HepG2 (cell line): Measurements from ENCODE around the gene PPEF2. TPM values are rescaled to one million over a fixed set of nuclear protein-coding genes. Genes with fewer than 3 reads are reported as not detected.

Source experiments
- ATAC-seq: fragments of 200-7000 bp; cut with Tn5 transposase; 3 replicates; pipeline ENCODE4 v1.9.1; 2020; ENCODE audit warnings: mild to moderate bottlenecking, moderate library complexity
- BruUV-seq: library from RNA; stranded (reverse); fragments of 400-500 nt; replicated peaks from 2 replicates; lab custom pipeline; 2021; lab: Mats Ljungman, UMichigan
- CTCF ChIA-PET: fragments of 300-600 bp; formaldehyde crosslinking; extraction: SDS; loops from one replicate; lab custom pipeline; 2021; ENCODE audit warnings: low total read pairs, inconsistent platforms, low intra/inter-chr PET ratio; lab: Yijun Ruan, JAX
- POLR2A ChIA-PET: fragments of 350-600 bp; sonication (Branson Sonifier 250); formaldehyde crosslinking; loops from one replicate; lab custom pipeline; 2020; ENCODE audit warnings: antibody characterized with exemption, inconsistent platforms; lab: Yijun Ruan, JAX
- DNase-seq: peaks from one replicate; pipeline ENCODE4 v3.0.0-alpha.2; 2015; ENCODE audit warnings: low spot score
- FAIRE-seq: peaks from 3 replicates; lab custom pipeline; 2011; peaks lifted over from hg19 to GRCh38; lab: Jason Lieb, UNC
- H2AFZ ChIP-seq: one replicate; pipeline ENCODE4 v1.6.1; 2011; ENCODE audit warnings: low read length, inconsistent platforms
- H3K27ac ChIP-seq: fragments of 300-600 bp; 3 replicates; pipeline ENCODE4 v1.8.0; 2011; ENCODE audit warnings: mixed run types, mild to moderate bottlenecking, mixed read lengths, low read length, inconsistent platforms; ENCODE audit not compliant: insufficient read depth; ENCODE audit errors: extremely low read length
- H3K27me3 ChIP-seq, 2 experiments: fragments of 200-600 bp in 1 of 2; 2 replicates in 1 of 2; 3 replicates in 1 of 2; pipeline versions ENCODE4 v1.6.0 to v1.8.0; 2011; ENCODE audit warnings: low read length in 2 of 2, mild to moderate bottlenecking in 2 of 2, moderate library complexity in 2 of 2, inconsistent platforms in 1 of 2; ENCODE audit not compliant: insufficient read depth in 2 of 2, control insufficient read depth in 1 of 2
- H3K36me3 ChIP-seq, 2 experiments: fragments of 200-600 bp in 1 of 2; replicated peaks in 1 of 2; 2 replicates in 1 of 2; 3 replicates in 1 of 2; pipeline versions ENCODE4 v1.5.1 to v1.8.0; 2011; ENCODE audit warnings: low read length in 2 of 2, inconsistent platforms in 1 of 2; ENCODE audit not compliant: insufficient read depth in 2 of 2, control insufficient read depth in 1 of 2
- H3K4me1 ChIP-seq: 2 replicates; pipeline ENCODE4 v1.5.1; 2012; ENCODE audit warnings: low read length, inconsistent platforms; ENCODE audit not compliant: insufficient read depth
- H3K4me2 ChIP-seq: 2 replicates; pipeline ENCODE4 v1.6.0; 2011; ENCODE audit warnings: low read depth, low read length, inconsistent platforms
- H3K4me3 ChIP-seq, 3 experiments: fragments of 200-600 bp in 1 of 3; sonication (generic), shearing (Covaris generic) in 1 of 3; replicated peaks in 1 of 3; 2 replicates each; pipeline ENCODE4 v1.5.1; 2011 to 2016; ENCODE audit warnings: low read length in 3 of 3, inconsistent platforms in 2 of 3, low read depth in 2 of 3, mild to moderate bottlenecking in 2 of 3, control low read depth in 1 of 3, mixed read lengths in 1 of 3; ENCODE audit not compliant: insufficient read depth in 1 of 3
- H3K79me2 ChIP-seq: one replicate; pipeline ENCODE4 v1.6.1; 2011; ENCODE audit warnings: low read length, inconsistent platforms; ENCODE audit not compliant: insufficient read depth
- H3K9ac ChIP-seq: 2 replicates; pipeline ENCODE4 v1.6.0; 2011; ENCODE audit warnings: mild to moderate bottlenecking, low read depth, low read length, inconsistent platforms; ENCODE audit not compliant: insufficient read depth
- H3K9me3 ChIP-seq: 2 replicates; pipeline ENCODE4 v1.5.1; 2012; ENCODE audit warnings: mild to moderate bottlenecking, low read length
- H4K20me1 ChIP-seq: 2 replicates; pipeline ENCODE4 v1.6.0; 2011; ENCODE audit warnings: inconsistent platforms, mild to moderate bottlenecking, low read length, moderate library complexity; ENCODE audit not compliant: insufficient read depth
- FOXP4 ChIP-seq: sonication (generic); formaldehyde crosslinking; IDR thresholded peaks from 2 replicates; pipeline ENCODE4 v1.4.0; 2020; ENCODE audit warnings: missing genetic modification reagents
- LRRFIP1 ChIP-seq: sonication (generic); formaldehyde crosslinking; conservative IDR thresholded peaks from 2 replicates; pipeline ENCODE4 v1.4.0; 2020; ENCODE audit warnings: missing genetic modification reagents
- SIN3A ChIP-seq: IDR thresholded peaks from 2 replicates; pipeline ENCODE4 v1.6.1; 2011; ENCODE audit warnings: low read depth, mild to moderate bottlenecking, control low read depth, low read length, borderline replicate concordance
- SMARCC2 ChIP-seq: fragments of 450-650 bp; IDR thresholded peaks from 2 replicates; pipeline ENCODE4 v1.6.1; 2017; ENCODE audit warnings: antibody characterized with exemption, mild to moderate bottlenecking
- ZNF468 ChIP-seq: sonication (generic); formaldehyde crosslinking; IDR thresholded peaks from 2 replicates; pipeline ENCODE4 v1.8.0; 2022; ENCODE audit warnings: mild to moderate bottlenecking, moderate library complexity, missing genetic modification reagents
- WGBS: methylation state at CpG from one replicate; pipeline ENCODE4 v1.1.6; 2017; ENCODE audit warnings: low lambda C conversion rate; 5-methylcytosine and 5-hydroxymethylcytosine counted together
- in situ Hi-C: cut with HindIII; loops from 2 replicates; pipeline ENCODE4 v1.10.0; 2017; ENCODE audit warnings: low pct_unique_long_range_greater_than_20kb; ENCODE audit not compliant: extremely low pct_ligation_motif_present
- intact Hi-C: fragments of 100-400 bp; cut with micrococcal nuclease; formaldehyde crosslinking; loops from one replicate; pipeline ENCODE4 v1.10.0; 2022; ENCODE audit not compliant: unreplicated experiment
- polyA plus RNA-seq, 8 experiments: library from polyadenylated mRNA; depleted of rRNA in 3 of 8; stranded (reverse) in 7 of 8; unstranded in 1 of 8; fragments of >200 nt; fragmentation: Illumina TruSeq in 4 of 8; extraction: Trizol in 4 of 8; gene quantifications; 2 replicates each; pipeline versions ENCODE4 v1.2.1 to v1.2.3, GENCODE V29; 2011 to 2016; ENCODE audit warnings: low read depth in 4 of 8, missing spikeins in 1 of 8, mixed read lengths in 1 of 8; ENCODE audit not compliant: insufficient read depth in 1 of 8
- total RNA-seq, 5 experiments: library from RNA; depleted of rRNA; stranded (reverse); fragments of >200 nt; fragmentation: Illumina TruSeq; extraction: Trizol; gene quantifications; 2 replicates each; pipeline ENCODE4 v1.2.3, GENCODE V29; 2016; ENCODE audit warnings: low read depth in 1 of 5

PPEF2 gene
- total and polyA plus RNA-seq, 2 of the 13 experiments (the other 11 are each of a cell fraction or from before 2014, with no cell fraction given) = 0.01 TPM; not detected in 1

- ChIA-PET CTCF (no interaction called here), POLR2A (no interaction called here)
- Histone ChIP-seq H3K27me3 (no peaks in the 10 kb centered on the region), H3K9ac (no peak overlapping the region), H3K4me3 (no peak overlapping the region), H3K4me2 (no peak overlapping the region), H3K36me3 (peaks cover 6 to 9% of the 10 kb centered on the region in 2 experiments; a peak in 3 of 5 replicates), H4K20me1 (no peaks in the 10 kb centered on the region), H2AFZ (no peak overlapping the region), H3K4me1 (peaks cover 24% of the 10 kb centered on the region), H3K9me3 (no peaks in the 10 kb centered on the region), H3K79me2 (no peaks in the 10 kb centered on the region), H3K27ac (no peak overlapping the region)
- 100% methylated on average over 2 of the region's 2 CpGs for WGBS
- intact Hi-C loops = no loop called here
- FAIRE-seq = no peak
- in situ Hi-C loops = no loop called here
- TF ChIP-seq LRRFIP1 (no peak), SMARCC2 (no peak), FOXP4 (CRISPR knock-in tag) (no peak), ZNF468 (no peak), SIN3A (no peak)
- ATAC-seq = no peak
- no TSS peak for BruUV-seq
- DNase-seq = no peak
These were observed 19.7 kb upstream of the PPEF2 start for GRCh38 chr4:75921910-75922309.
